ENCODE results near the gene JAG1.

JAG1 gene

DNA sequence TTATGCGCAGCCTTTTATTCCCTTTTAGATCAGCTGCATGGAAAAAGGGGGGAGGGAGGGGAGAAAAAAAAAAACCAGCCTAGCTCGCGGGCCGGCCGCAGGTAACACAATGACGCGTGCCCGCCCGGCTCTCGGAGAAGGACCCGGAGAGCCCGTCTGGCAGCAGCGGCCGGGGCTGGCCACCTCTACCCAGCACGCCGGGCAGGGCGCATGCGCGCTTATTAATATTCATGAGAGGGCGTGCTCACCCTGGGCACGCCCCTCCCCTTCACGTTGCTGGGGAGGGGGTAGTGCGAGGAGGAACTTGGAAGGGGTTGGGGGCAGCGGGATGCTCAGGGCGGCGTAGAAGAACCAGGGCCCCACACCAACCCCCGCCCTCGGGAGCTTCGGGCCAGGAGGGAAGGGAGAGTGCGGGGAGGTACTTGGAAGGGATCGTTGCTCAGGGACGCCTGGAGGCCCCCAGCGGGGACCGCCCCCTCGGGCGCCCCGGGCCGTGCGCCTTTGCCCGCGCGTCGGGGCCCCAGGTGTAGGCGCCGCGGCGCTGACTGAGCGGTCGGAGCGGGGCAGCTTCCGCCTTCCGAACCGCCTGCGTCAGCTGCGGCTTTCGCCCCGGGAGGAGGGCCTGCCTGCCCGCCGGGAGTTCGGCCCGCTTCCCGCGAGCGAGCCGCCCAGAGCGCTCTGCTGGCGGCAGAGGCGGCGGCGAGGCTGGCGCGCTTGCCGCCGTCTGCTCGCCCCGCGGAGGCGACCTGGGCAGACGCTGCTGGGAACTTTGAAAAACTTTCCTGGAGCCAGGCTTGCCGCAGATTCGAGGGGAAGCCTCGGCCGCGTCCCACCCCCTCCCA, at the start of gene JAG1:
Gene JAG1 (minus strand): TSS at position 158 of the 842 bp plus-strand sequence. CDS start 469 bp downstream, outside the sequence.
- TF ChIP-seq EP300 (IDR thresholded peaks at IDR 0.05; ENCODE audit: borderline replicate concordance): peak; percentile 17
- peak; percentile 43 for TF ChIP-seq EGR1 (IDR thresholded peaks at IDR 0.05)
- peak; percentile 82; the same call in 1 of the 2 replicates for TF ChIP-seq ZBTB7A (IDR thresholded peaks at IDR 0.05; ENCODE audit: low read depth)
- TF ChIP-seq MAX (IDR thresholded peaks at IDR 0.05): peak; percentile 38
- no peak; the same call in 1 of the 2 replicates for TF ChIP-seq RAD21 (IDR thresholded peaks at IDR 0.05; ENCODE audit: low read depth)
- peak; percentile 21; the same call in 1 of the 2 replicates for TF ChIP-seq TCF12 (IDR thresholded peaks at IDR 0.05; ENCODE audit: low read depth)
- TF ChIP-seq YY1 (IDR thresholded peaks at IDR 0.05; ENCODE audit: low read depth): no peak
- TF ChIP-seq, protein P1, sequence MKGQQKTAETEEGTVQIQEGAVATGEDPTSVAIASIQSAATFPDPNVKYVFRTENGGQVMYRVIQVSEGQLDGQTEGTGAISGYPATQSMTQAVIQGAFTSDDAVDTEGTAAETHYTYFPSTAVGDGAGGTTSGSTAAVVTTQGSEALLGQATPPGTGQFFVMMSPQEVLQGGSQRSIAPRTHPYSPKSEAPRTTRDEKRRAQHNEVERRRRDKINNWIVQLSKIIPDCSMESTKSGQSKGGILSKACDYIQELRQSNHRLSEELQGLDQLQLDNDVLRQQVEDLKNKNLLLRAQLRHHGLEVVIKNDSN (IDR thresholded peaks at IDR 0.05): 0 out of 2 replicates have a peak, but pooled peaks have one; percentile 18
- TF ChIP-seq CEBPB (IDR thresholded peaks at IDR 0.05): no peak
- TF ChIP-seq TEAD4 (IDR thresholded peaks at IDR 0.05): 0 out of 2 replicates have a peak, but pooled peaks have one; percentile 14
- 0 out of 2 replicates have a peak, but pooled peaks have one; percentile 16 for TF ChIP-seq FOXM1 (IDR thresholded peaks at IDR 0.05; ENCODE audit: borderline replicate concordance, low read depth)
- TF ChIP-seq TAF1 (IDR thresholded peaks at IDR 0.05; ENCODE audit: low read depth): peak; percentile 85
- peak; percentile 32; the same call in 1 of the 2 replicates for TF ChIP-seq NFIC (IDR thresholded peaks at IDR 0.05)

GRCh38 chr20:10721976-10722375, 48.2 kb upstream of the JAG1 start:
- TF ChIP-seq, protein P2, sequence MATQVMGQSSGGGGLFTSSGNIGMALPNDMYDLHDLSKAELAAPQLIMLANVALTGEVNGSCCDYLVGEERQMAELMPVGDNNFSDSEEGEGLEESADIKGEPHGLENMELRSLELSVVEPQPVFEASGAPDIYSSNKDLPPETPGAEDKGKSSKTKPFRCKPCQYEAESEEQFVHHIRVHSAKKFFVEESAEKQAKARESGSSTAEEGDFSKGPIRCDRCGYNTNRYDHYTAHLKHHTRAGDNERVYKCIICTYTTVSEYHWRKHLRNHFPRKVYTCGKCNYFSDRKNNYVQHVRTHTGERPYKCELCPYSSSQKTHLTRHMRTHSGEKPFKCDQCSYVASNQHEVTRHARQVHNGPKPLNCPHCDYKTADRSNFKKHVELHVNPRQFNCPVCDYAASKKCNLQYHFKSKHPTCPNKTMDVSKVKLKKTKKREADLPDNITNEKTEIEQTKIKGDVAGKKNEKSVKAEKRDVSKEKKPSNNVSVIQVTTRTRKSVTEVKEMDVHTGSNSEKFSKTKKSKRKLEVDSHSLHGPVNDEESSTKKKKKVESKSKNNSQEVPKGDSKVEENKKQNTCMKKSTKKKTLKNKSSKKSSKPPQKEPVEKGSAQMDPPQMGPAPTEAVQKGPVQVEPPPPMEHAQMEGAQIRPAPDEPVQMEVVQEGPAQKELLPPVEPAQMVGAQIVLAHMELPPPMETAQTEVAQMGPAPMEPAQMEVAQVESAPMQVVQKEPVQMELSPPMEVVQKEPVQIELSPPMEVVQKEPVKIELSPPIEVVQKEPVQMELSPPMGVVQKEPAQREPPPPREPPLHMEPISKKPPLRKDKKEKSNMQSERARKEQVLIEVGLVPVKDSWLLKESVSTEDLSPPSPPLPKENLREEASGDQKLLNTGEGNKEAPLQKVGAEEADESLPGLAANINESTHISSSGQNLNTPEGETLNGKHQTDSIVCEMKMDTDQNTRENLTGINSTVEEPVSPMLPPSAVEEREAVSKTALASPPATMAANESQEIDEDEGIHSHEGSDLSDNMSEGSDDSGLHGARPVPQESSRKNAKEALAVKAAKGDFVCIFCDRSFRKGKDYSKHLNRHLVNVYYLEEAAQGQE (IDR thresholded peaks at IDR 0.05; ENCODE audit: low read depth): no peak
- TF ChIP-seq, protein P1 (IDR thresholded peaks at IDR 0.05): no peak
- TF ChIP-seq CEBPB (IDR thresholded peaks at IDR 0.05) (no peak), NFIC (IDR thresholded peaks at IDR 0.05) (no peak), YY1 (IDR thresholded peaks at IDR 0.05; ENCODE audit: low read depth) (no peak), TEAD4 (IDR thresholded peaks at IDR 0.05) (no peak), EP300 (IDR thresholded peaks at IDR 0.05; ENCODE audit: borderline replicate concordance) (no peak), TAF1 (IDR thresholded peaks at IDR 0.05; ENCODE audit: low read depth) (no peak), CREB1 (IDR thresholded peaks at IDR 0.05; ENCODE audit: low read depth) (no peak), MAX (IDR thresholded peaks at IDR 0.05) (no peak), FOXM1 (IDR thresholded peaks at IDR 0.05; ENCODE audit: borderline replicate concordance, low read depth) (no peak), EGR1 (IDR thresholded peaks at IDR 0.05) (no peak), ZBTB7A (IDR thresholded peaks at IDR 0.05; ENCODE audit: low read depth) (no peak), RAD21 (IDR thresholded peaks at IDR 0.05; ENCODE audit: low read depth) (no peak), TCF12 (IDR thresholded peaks at IDR 0.05; ENCODE audit: low read depth) (no peak)

DNA sequence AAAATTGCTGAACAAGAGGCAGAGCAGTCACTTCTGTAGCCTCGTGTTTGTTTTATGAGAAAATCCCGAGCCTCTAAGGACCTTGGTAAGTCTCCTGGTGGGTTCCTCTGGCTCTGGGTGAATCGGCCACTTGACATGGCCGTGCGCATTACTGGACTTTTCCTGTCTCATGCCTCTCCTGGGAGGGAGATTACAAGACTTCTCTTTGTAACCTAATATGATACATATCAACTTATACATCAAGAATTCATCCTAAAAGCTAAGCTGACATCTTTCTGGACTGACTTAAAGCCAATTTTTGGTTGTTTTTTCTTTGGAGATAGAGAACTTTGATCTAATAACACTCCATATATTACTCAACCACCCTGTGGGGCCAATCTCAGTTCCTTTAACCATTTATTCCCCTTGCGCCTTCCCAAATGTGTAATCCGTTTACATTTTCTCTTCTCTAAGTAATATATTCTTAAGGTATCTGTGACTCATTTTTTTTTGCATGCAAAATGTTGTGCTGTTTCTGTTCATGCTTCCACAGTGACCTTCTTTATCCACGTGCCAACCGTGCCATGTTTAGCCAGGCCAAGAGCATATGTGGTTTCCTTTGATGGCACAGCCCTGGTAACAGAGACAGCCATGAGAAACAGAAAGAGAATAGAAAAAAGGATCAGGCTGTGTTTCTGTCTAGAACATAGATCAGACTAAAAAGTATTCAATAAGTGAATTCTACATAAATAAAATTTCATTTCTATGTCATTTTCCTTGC, 47.5 kb upstream of the JAG1 start:
- TF ChIP-seq ZBTB7A (IDR thresholded peaks at IDR 0.05; ENCODE audit: low read depth) (no peak), CREB1 (IDR thresholded peaks at IDR 0.05; ENCODE audit: low read depth) (no peak), YY1 (IDR thresholded peaks at IDR 0.05; ENCODE audit: low read depth) (no peak), EGR1 (IDR thresholded peaks at IDR 0.05) (no peak), TAF1 (IDR thresholded peaks at IDR 0.05; ENCODE audit: low read depth) (no peak), TEAD4 (IDR thresholded peaks at IDR 0.05) (no peak), CEBPB (IDR thresholded peaks at IDR 0.05) (no peak), FOXM1 (IDR thresholded peaks at IDR 0.05; ENCODE audit: borderline replicate concordance, low read depth) (no peak), EP300 (IDR thresholded peaks at IDR 0.05; ENCODE audit: borderline replicate concordance) (no peak), MAX (IDR thresholded peaks at IDR 0.05) (no peak), NFIC (IDR thresholded peaks at IDR 0.05) (no peak), RAD21 (IDR thresholded peaks at IDR 0.05; ENCODE audit: low read depth) (no peak), TCF12 (IDR thresholded peaks at IDR 0.05; ENCODE audit: low read depth) (no peak)
- TF ChIP-seq, protein P2 (IDR thresholded peaks at IDR 0.05; ENCODE audit: low read depth): no peak
- TF ChIP-seq, protein P1 (IDR thresholded peaks at IDR 0.05): no peak

All from Ishikawa (cell line).